Astrocyte of the cerebellum (primary cell): ENCODE results near the gene SLC14A1.
"Not testable (repeated sequence)": the region's sequence is repeated elsewhere in the genome, so short reads cannot be mapped to it uniquely, and the experiment has no call there.

Experiments
- DNase-seq: peaks from one replicate; pipeline ENCODE4 v3.0.0-alpha.2; 2011; ENCODE audit warnings: low read depth
- H3K4me3 ChIP-seq: 2 replicates; pipeline ENCODE4 v1.5.1; 2011; ENCODE audit warnings: mild to moderate bottlenecking, low read depth, low read length, moderate library complexity
- CTCF ChIP-seq: IDR thresholded peaks from 2 replicates; pipeline ENCODE4 v1.5.1; 2012; ENCODE audit warnings: low read length, low read depth, moderate library complexity, mild to moderate bottlenecking; ENCODE audit errors: missing control alignments
- in situ Hi-C: cut with HindIII; loops from 2 replicates; pipeline ENCODE4 v1.10.0; 2017; ENCODE audit warnings: low sequenced_read_pairs

SLC14A1 gene

GRCh38 chr18:45749918-45750689 is 26.1 kb downstream of the SLC14A1 start:
- TF ChIP-seq CTCF: no peak
- no peak overlapping the region for H3K4me3 ChIP-seq
- in situ Hi-C loops: no loop called here
- no peak for DNase-seq

GRCh38 chr18:45751766-45752165 is 27.8 kb downstream of the SLC14A1 start:
- no peak for DNase-seq
- in situ Hi-C loops: no loop called here
- no peak for TF ChIP-seq CTCF
- H3K4me3 ChIP-seq: no peak overlapping the region

GRCh38 chr18:45752681-45753080 is 28.7 kb downstream of the SLC14A1 start:
- no peak overlapping the region for H3K4me3 ChIP-seq
- in situ Hi-C loops: no loop called here
- no peak for DNase-seq
- no peak for TF ChIP-seq CTCF

GRCh38 chr18:45753286-45753685 is 29.3 kb downstream of the SLC14A1 start:
- in situ Hi-C loops: no loop called here
- DNase-seq: no peak
- no peak for TF ChIP-seq CTCF
- no peak overlapping the region for H3K4me3 ChIP-seq

GRCh38 chr18:45755934-45756333 is 32.0 kb downstream of the SLC14A1 start:
- no peak for TF ChIP-seq CTCF
- H3K4me3 ChIP-seq: no peak overlapping the region
- DNase-seq: peak; percentile 91
- in situ Hi-C loops: no loop called here

GRCh38 chr18:45757005-45757404 is 33.0 kb downstream of the SLC14A1 start:
- no peak for TF ChIP-seq CTCF
- in situ Hi-C loops: no loop called here
- H3K4me3 ChIP-seq: no peak overlapping the region
- DNase-seq: no peak

- in situ Hi-C loops, H3K4me3 ChIP-seq, DNase-seq: not testable (repeated sequence)
Observed at GRCh38 chr18:45757644-45758043, 33.7 kb downstream of the SLC14A1 start.
